HPDE6-E6E7 (cell line): ENCODE data around the gene ZC3HAV1.
"Not testable (repeated sequence)": the region's sequence is repeated elsewhere in the genome, so short reads cannot be mapped to it uniquely, and the experiment has no call there.

Experiments
- DNase-seq: peaks from one replicate; pipeline ENCODE4 v3.0.0; 2011; ENCODE audit warnings: missing footprints; ENCODE audit errors: extremely low spot score

Gene ZC3HAV1

GRCh38 chr7:139087212-139087611 is 22.3 kb downstream of the ZC3HAV1 start:
- DNase-seq: no peak

- no peak for DNase-seq
These were observed 23.1 kb downstream of the ZC3HAV1 start for GRCh38 chr7:139086454-139086853.

GRCh38 chr7:139084709-139085108 is 24.8 kb downstream of the ZC3HAV1 start:
- DNase-seq: no peak

- no peak for DNase-seq
These were observed 27.9 kb downstream of the ZC3HAV1 start for GRCh38 chr7:139081584-139081983.

GRCh38 chr7:139080905-139081304 is 28.6 kb downstream of the ZC3HAV1 start:
- no peak for DNase-seq

GRCh38 chr7:139079861-139080260 is 29.7 kb downstream of the ZC3HAV1 start:
- no peak for DNase-seq

- no peak for DNase-seq
These were observed 30.6 kb downstream of the ZC3HAV1 start for GRCh38 chr7:139078911-139079310.

GRCh38 chr7:139078399-139078798 is 31.1 kb downstream of the ZC3HAV1 start:
- DNase-seq: no peak

- DNase-seq: not testable (repeated sequence)
These were observed 31.8 kb downstream of the ZC3HAV1 start for GRCh38 chr7:139077706-139078105.

GRCh38 chr7:139075871-139076686 is 33.4 kb downstream of the ZC3HAV1 start:
- no peak for DNase-seq

GRCh38 chr7:139075031-139075652 is 34.4 kb downstream of the ZC3HAV1 start:
- DNase-seq: peak; percentile 41

GRCh38 chr7:139072796-139073195 is 36.7 kb downstream of the ZC3HAV1 start:
- DNase-seq: no peak

GRCh38 chr7:139071680-139072079 is 37.8 kb downstream of the ZC3HAV1 start:
- no peak for DNase-seq

GRCh38 chr7:139068544-139069399 is 40.7 kb downstream of the ZC3HAV1 start:
- no peak for DNase-seq

GRCh38 chr7:139066315-139066714 is 43.2 kb downstream of the ZC3HAV1 start:
- no peak for DNase-seq

- DNase-seq: no peak
These were observed 44.2 kb downstream of the ZC3HAV1 start for GRCh38 chr7:139065323-139065722.

- DNase-seq: no peak
These were observed 48.1 kb downstream of the ZC3HAV1 start for GRCh38 chr7:139061416-139061815.

GRCh38 chr7:139060695-139061237 is 48.8 kb downstream of the ZC3HAV1 start:
- DNase-seq: no peak

- DNase-seq: no peak
These were observed 49.6 kb downstream of the ZC3HAV1 start for GRCh38 chr7:139059905-139060304.

GRCh38 chr7:139058943-139059342 is 50.6 kb downstream of the ZC3HAV1 start:
- no peak for DNase-seq

GRCh38 chr7:139055674-139056073 is 53.8 kb downstream of the ZC3HAV1 start:
- no peak for DNase-seq

GRCh38 chr7:139054656-139055055 is 54.9 kb downstream of the ZC3HAV1 start:
- DNase-seq: not testable (repeated sequence)
